Kidney (tissue), 14 donors: ENCODE results near the gene LDB1. TPM values are rescaled to one million over a fixed set of nuclear protein-coding genes. Genes with fewer than 3 reads are reported as not detected.

ENCODE experiments used
- DNase-seq, 5 donors: peaks; one replicate each; pipeline ENCODE4 v3.0.0-alpha.2; 2013 to 2020
- FAIRE-seq: peaks from 2 replicates; lab custom pipeline; 2012; peaks lifted over from hg19 to GRCh38; lab: Jason Lieb, UNC
- H3K27ac ChIP-seq, 2 donors: one replicate each; pipeline ENCODE4 v1.7.0; 2013; ENCODE audit warnings: low read depth in 2 of 2, low read length in 2 of 2, inconsistent platforms in 1 of 2
- H3K27me3 ChIP-seq: one replicate; pipeline ENCODE4 v1.7.1; 2013; ENCODE audit warnings: low read length, inconsistent platforms; ENCODE audit not compliant: control insufficient read depth, insufficient read depth
- H3K36me3 ChIP-seq, 3 donors: one replicate each; pipeline versions ENCODE4 v1.7.0 to v1.7.1; 2013; ENCODE audit warnings: low read length in 3 of 3, control low read depth in 1 of 3, inconsistent platforms in 1 of 3; ENCODE audit not compliant: insufficient read depth in 3 of 3, control insufficient read depth in 2 of 3
- H3K4me1 ChIP-seq, 3 donors: one replicate each; pipeline versions ENCODE4 v1.7.0 to v1.7.1; 2013; ENCODE audit warnings: low read length in 3 of 3, inconsistent platforms in 1 of 3, low read depth in 1 of 3; ENCODE audit not compliant: control insufficient read depth in 2 of 3, insufficient read depth in 2 of 3
- H3K4me3 ChIP-seq, 3 donors: one replicate each; pipeline versions ENCODE4 v1.7.0 to v1.8.1; 2013; ENCODE audit warnings: low read length in 3 of 3, control low read depth in 1 of 3, inconsistent platforms in 1 of 3
- H3K9ac ChIP-seq, 3 donors: one replicate each; pipeline versions ENCODE4 v1.7.0 to v1.7.1; 2013; ENCODE audit warnings: low read length in 3 of 3, control low read depth in 1 of 3, inconsistent platforms in 1 of 3
- H3K9me3 ChIP-seq, 3 donors: one replicate each; pipeline versions ENCODE4 v1.7.0 to v1.7.1; 2013; ENCODE audit warnings: low read length in 3 of 3, control low read depth in 1 of 3, inconsistent platforms in 1 of 3; ENCODE audit not compliant: control insufficient read depth in 2 of 3, insufficient read depth in 1 of 3
- intact Hi-C: fragments of 100-400 bp; cut with DNase I; formaldehyde crosslinking; loops from one replicate; pipeline ENCODE4 v1.11.1; 2022
- polyA plus RNA-seq: library from polyadenylated mRNA; stranded (reverse); fragments of 350-450 nt; fragmentation: Illumina TruSeq; extraction: RNeasy Lipid Tissue Mini Kit (QIAGEN cat#74804); gene quantifications from one replicate; pipeline ENCODE4 v1.2.3, GENCODE V29; 2014; ENCODE audit warnings: low read depth, low replicate concordance; ENCODE audit not compliant: insufficient read depth
- total RNA-seq: library from RNA; stranded (reverse); fragmentation: NEBNext Ultra II Directional; extraction: Animal tissue kit (Norgen Biotek cat#: 25700); gene quantifications from one replicate; pipeline ENCODE4 v1.2.1, GENCODE V29; 2021
- TF ChIP-seq, protein P1 (sequence below): IDR thresholded peaks from 3 replicates; pipeline ENCODE4 v1.5.1; 2012; ENCODE audit warnings: mild to moderate bottlenecking, moderate library complexity, borderline replicate concordance; ENCODE audit not compliant: insufficient read depth; ENCODE audit errors: extremely low read depth
- donor health status: control.
- donor health status: control.
- donor health status: control.
- donor health status: control.
- donor health status: control.
- donor health status: DM: yes; HTN: yes; CAD: no.
- donor health status: Normal renal cell carcinoma (clear cell type).

Gene LDB1
- total and polyA plus RNA-seq, 2 donors from 2014 or later, result 27.9 to 56.1 TPM

- DNase-seq, result peak in 1 of 5 donors; percentile 54
- peaks cover 4 to 32% (median 13%) of the 10 kb centered on the region in 3 donors for H3K36me3 ChIP-seq
Measured at GRCh38 chr10:102148275-102148674, 28.1 kb upstream of the LDB1 start.

DNA sequence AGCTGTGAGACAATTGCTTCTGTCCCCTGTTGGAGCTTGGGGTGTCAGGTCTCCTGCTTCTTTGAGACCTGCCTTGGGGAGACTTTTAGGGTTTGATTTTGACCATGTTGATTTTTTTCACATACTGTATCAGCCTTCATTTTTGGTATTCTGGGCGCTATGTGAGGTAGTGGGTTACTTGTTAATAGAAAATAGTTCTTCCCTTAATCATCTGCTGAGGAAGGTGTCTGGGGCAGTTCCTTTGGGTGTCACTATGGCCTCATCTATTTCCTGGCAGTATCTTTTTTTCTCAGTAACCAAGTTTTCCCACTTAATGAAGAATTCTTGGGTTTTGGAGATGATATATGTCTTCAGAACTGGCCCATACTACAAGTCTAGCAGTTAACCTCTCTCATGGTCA is 27.4 kb upstream of the LDB1 start:
- peaks cover 0 to 4% (median 0%) of the 10 kb centered on the region in 3 donors for H3K4me1 ChIP-seq
- DNase-seq (no peak), FAIRE-seq (no peak)
- H3K9me3 ChIP-seq, result no peaks in the 10 kb centered on the region
- no peaks in the 10 kb centered on the region for H3K27me3 ChIP-seq
- no peak overlapping the region for H3K4me3 ChIP-seq
- H3K9ac ChIP-seq, result no peak overlapping the region
- TF ChIP-seq, protein P1, sequence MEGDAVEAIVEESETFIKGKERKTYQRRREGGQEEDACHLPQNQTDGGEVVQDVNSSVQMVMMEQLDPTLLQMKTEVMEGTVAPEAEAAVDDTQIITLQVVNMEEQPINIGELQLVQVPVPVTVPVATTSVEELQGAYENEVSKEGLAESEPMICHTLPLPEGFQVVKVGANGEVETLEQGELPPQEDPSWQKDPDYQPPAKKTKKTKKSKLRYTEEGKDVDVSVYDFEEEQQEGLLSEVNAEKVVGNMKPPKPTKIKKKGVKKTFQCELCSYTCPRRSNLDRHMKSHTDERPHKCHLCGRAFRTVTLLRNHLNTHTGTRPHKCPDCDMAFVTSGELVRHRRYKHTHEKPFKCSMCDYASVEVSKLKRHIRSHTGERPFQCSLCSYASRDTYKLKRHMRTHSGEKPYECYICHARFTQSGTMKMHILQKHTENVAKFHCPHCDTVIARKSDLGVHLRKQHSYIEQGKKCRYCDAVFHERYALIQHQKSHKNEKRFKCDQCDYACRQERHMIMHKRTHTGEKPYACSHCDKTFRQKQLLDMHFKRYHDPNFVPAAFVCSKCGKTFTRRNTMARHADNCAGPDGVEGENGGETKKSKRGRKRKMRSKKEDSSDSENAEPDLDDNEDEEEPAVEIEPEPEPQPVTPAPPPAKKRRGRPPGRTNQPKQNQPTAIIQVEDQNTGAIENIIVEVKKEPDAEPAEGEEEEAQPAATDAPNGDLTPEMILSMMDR, result no peak
- H3K27ac ChIP-seq, result no peak overlapping the region
- peaks cover 4 to 32% (median 13%) of the 10 kb centered on the region in 3 donors for H3K36me3 ChIP-seq
- intact Hi-C loops, result no loop called here

More at GRCh38 chr10:102148275-102148674, 28.1 kb upstream of the LDB1 start:
- Histone ChIP-seq H3K9me3 (no peaks in the 10 kb centered on the region), H3K4me1 (peaks cover 0 to 7% (median 5%) of the 10 kb centered on the region in 3 donors), H3K27me3 (no peaks in the 10 kb centered on the region), H3K4me3 (no peak overlapping the region), H3K27ac (no peak overlapping the region), H3K9ac (no peak overlapping the region)
- TF ChIP-seq, protein P1, result no peak
- intact Hi-C loops, result no loop called here
- FAIRE-seq, result no peak

- no peaks in the 10 kb centered on the region for H3K9me3 ChIP-seq
- peak in 1 of 5 donors; percentile 72 for DNase-seq
- H3K27me3 ChIP-seq, result no peaks in the 10 kb centered on the region
- no peak for FAIRE-seq
- no peak overlapping the region for H3K27ac ChIP-seq
- peaks cover 0 to 4% (median 0%) of the 10 kb centered on the region in 3 donors for H3K4me1 ChIP-seq
- TF ChIP-seq, protein P1, result no peak
- no peak overlapping the region for H3K9ac ChIP-seq
- H3K36me3 ChIP-seq, result peaks cover 4 to 32% (median 13%) of the 10 kb centered on the region in 3 donors
- intact Hi-C loops, result no loop called here
- H3K4me3 ChIP-seq, result no peak overlapping the region
Measured at GRCh38 chr10:102146971-102147428, 26.8 kb upstream of the LDB1 start.
